Suprapubic skin (tissue), 4 donors: Measurements from ENCODE around the gene ATF6.

ENCODE experiments used
- EP300 ChIP-seq: sonication (generic); formaldehyde crosslinking; IDR thresholded peaks from one replicate; pipeline ENCODE4 v1.6.1; 2017; ENCODE audit warnings: antibody characterized with exemption
- POLR2AphosphoS5 ChIP-seq, 3 donors: sonication (generic); formaldehyde crosslinking; IDR thresholded peaks; one replicate each; pipeline ENCODE4 v1.6.1; 2017; ENCODE audit warnings: antibody characterized with exemption in 3 of 3
- TF ChIP-seq, protein P1 (sequence below), 2 donors: fragments of 200-600 bp in 1 of 2; fragments of 450-650 bp in 1 of 2; sonication (generic) in 1 of 2; IDR thresholded peaks; one replicate each; pipeline ENCODE4 v1.5.1; 2016 to 2019; ENCODE audit warnings: antibody characterized with exemption in 2 of 2, mild to moderate bottlenecking in 1 of 2, moderate library complexity in 1 of 2

DNA sequence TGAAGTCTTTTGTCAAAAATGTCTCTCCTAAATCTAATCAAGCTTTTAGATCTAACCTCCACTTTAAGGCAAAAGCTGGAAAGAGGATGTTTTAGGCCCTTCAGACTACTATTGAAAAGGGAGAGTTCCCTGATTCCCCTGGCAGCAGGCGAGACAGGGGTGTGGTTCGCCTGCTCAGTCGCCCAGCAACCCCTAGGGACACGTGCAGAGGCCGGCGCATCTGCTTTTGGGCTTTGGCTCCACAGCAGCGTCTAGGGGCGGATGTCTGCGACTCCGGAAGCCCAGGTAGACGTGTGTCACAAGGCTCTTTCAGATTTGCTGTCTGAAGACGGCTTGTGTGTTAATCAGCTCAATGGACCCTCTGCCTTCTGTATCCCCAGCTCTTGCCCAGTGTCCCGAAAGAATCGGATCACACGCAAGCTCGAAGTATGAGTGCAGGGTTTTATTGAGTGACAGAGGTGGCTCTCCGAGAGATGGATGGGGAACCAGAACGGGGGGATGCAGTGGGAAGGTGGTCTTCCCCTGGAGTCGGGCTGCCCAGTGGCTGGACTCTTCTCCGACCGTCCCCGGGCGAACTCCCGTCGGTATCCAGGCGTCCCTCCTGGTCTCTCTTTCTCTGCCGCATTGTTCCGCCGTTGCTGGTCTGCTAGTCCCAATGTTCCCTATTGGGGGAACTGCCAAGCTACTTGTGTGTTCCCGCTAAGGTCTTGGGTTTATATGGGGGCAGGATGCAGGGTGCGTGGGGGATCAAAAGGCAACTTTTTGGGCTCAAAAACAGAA, 212.1 kb downstream of the ATF6 start:
- TF ChIP-seq, protein P1, sequence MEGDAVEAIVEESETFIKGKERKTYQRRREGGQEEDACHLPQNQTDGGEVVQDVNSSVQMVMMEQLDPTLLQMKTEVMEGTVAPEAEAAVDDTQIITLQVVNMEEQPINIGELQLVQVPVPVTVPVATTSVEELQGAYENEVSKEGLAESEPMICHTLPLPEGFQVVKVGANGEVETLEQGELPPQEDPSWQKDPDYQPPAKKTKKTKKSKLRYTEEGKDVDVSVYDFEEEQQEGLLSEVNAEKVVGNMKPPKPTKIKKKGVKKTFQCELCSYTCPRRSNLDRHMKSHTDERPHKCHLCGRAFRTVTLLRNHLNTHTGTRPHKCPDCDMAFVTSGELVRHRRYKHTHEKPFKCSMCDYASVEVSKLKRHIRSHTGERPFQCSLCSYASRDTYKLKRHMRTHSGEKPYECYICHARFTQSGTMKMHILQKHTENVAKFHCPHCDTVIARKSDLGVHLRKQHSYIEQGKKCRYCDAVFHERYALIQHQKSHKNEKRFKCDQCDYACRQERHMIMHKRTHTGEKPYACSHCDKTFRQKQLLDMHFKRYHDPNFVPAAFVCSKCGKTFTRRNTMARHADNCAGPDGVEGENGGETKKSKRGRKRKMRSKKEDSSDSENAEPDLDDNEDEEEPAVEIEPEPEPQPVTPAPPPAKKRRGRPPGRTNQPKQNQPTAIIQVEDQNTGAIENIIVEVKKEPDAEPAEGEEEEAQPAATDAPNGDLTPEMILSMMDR (IDR thresholded peaks at IDR 0.05), result no peak
- no peak for TF ChIP-seq POLR2AphosphoS5 (IDR thresholded peaks at IDR 0.05)
- no peak for TF ChIP-seq EP300
